CD8-positive, alpha-beta memory T cell (primary cell): ENCODE data around the gene ATP6V0C. TPM values are rescaled to one million over a fixed set of nuclear protein-coding genes. Genes with fewer than 3 reads are reported as not detected.

Source experiments
- CTCF ChIA-PET: fragments of 350-600 bp; sonication (Branson Sonifier 250); formaldehyde crosslinking; loops from one replicate; lab custom pipeline; 2021; ENCODE audit warnings: antibody characterized with exemption; lab: Charles Lee
- POLR2A ChIA-PET: fragments of 350-600 bp; sonication (Branson Sonifier 250); formaldehyde crosslinking; loops from one replicate; lab custom pipeline; 2021; ENCODE audit warnings: antibody characterized with exemption; lab: Charles Lee
- DNase-seq, 5 donors: peaks; one replicate each; pipeline versions ENCODE4 v3.0.0 to v3.0.0-alpha.2; 2020 to 2022; ENCODE audit warnings: mixed read lengths in 1 of 5
- H3K27ac ChIP-seq: one replicate; pipeline ENCODE4 v1.7.0; 2013; ENCODE audit warnings: low read depth, mild to moderate bottlenecking, low read length, moderate library complexity
- H3K27me3 ChIP-seq: 2 replicates; pipeline ENCODE4 v1.7.0; 2013; ENCODE audit warnings: low read length, mild to moderate bottlenecking; ENCODE audit not compliant: insufficient read depth, poor library complexity, severe bottlenecking
- H3K36me3 ChIP-seq: 2 replicates; pipeline ENCODE4 v1.7.0; 2013; ENCODE audit warnings: mild to moderate bottlenecking, low read length, moderate library complexity; ENCODE audit not compliant: insufficient read depth
- H3K4me1 ChIP-seq: 2 replicates; pipeline ENCODE4 v1.7.0; 2013; ENCODE audit warnings: mild to moderate bottlenecking, low read length, moderate library complexity; ENCODE audit not compliant: insufficient read depth
- H3K4me3 ChIP-seq: 2 replicates; pipeline ENCODE4 v1.7.0; 2013; ENCODE audit warnings: mild to moderate bottlenecking, low read length
- H3K9me3 ChIP-seq: 2 replicates; pipeline ENCODE4 v1.7.0; 2013; ENCODE audit warnings: mild to moderate bottlenecking, low read length
- H3K27ac Mint-ChIP-seq, 8 donors: one replicate each; pipeline ENCODE4 v1.8.0; 2020 to 2021; ENCODE audit warnings: mixed read lengths in 8 of 8, mild to moderate bottlenecking in 6 of 8, inconsistent platforms in 3 of 8, moderate library complexity in 3 of 8
- H3K27me3 Mint-ChIP-seq, 2 donors: one replicate each; pipeline ENCODE4 v1.8.0; 2020 to 2021; ENCODE audit warnings: mixed read lengths in 2 of 2, mild to moderate bottlenecking in 1 of 2, moderate library complexity in 1 of 2
- H3K36me3 Mint-ChIP-seq, 3 donors: one replicate each; pipeline ENCODE4 v1.8.0; 2020 to 2021; ENCODE audit warnings: mixed read lengths in 3 of 3, inconsistent platforms in 1 of 3, mild to moderate bottlenecking in 1 of 3
- H3K4me1 Mint-ChIP-seq, 3 donors: one replicate each; pipeline ENCODE4 v1.8.0; 2020 to 2021; ENCODE audit warnings: mixed read lengths in 3 of 3, inconsistent platforms in 1 of 3, mild to moderate bottlenecking in 1 of 3
- H3K4me3 Mint-ChIP-seq, 7 donors: one replicate each; pipeline ENCODE4 v1.8.0; 2020 to 2021; ENCODE audit warnings: mixed read lengths in 7 of 7, mild to moderate bottlenecking in 6 of 7, moderate library complexity in 4 of 7, inconsistent platforms in 2 of 7
- H3K9me3 Mint-ChIP-seq, 5 donors: one replicate each; pipeline ENCODE4 v1.8.0; 2020 to 2022; ENCODE audit warnings: mixed read lengths in 5 of 5, mild to moderate bottlenecking in 3 of 5, moderate library complexity in 2 of 5, inconsistent platforms in 1 of 5
- polyA plus RNA-seq: library from polyadenylated mRNA; unstranded; fragments of 300-500 nt; fragmentation: Illumina TruSeq; gene quantifications from one replicate; pipeline ENCODE4 v1.2.3, GENCODE V29; 2021
- total RNA-seq, 2 experiments: library from RNA; stranded (reverse); gene quantifications; one replicate each; pipeline ENCODE4 v1.2.3, GENCODE V29; 2021

ATP6V0C gene
- total and polyA plus RNA-seq, 3 experiments from 2014 or later: 101 to 157 (median 154) TPM

- ChIA-PET CTCF (interaction anchor here (1.4 to 2.9 kb wide), 2 partner anchors 11 to 20 kb away, joined by 6 to 10 read pairs; no protein-coding TSS in a partner anchor), POLR2A (interaction anchor here (0.6 to 2.3 kb wide), 6 partner anchors 19 to 1093 kb away, joined by 3 to 29 read pairs (median 4); partner anchors contain the start of genes CEMP1, ECI1 and PDPK1)
- no peaks in the 10 kb centered on the region for H3K9me3 Mint-ChIP-seq
- H3K27ac Mint-ChIP-seq: peak overlapping the region; percentile 91 to 99 (median 96)
- peaks cover 0 to 6% of the 10 kb centered on the region in 2 donors for H3K27me3 Mint-ChIP-seq
- Histone ChIP-seq H3K4me3 (peak overlapping the region; percentile 74), H3K36me3 (no peaks in the 10 kb centered on the region), H3K27ac (peak overlapping the region; percentile 86), H3K4me1 (peaks cover 41% of the 10 kb centered on the region), H3K9me3 (no peaks in the 10 kb centered on the region), H3K27me3 (no peaks in the 10 kb centered on the region)
- peak in 3 of 5 donors; percentile 19 to 67 (median 60) for DNase-seq
- peaks cover 43 to 49% (median 47%) of the 10 kb centered on the region in 3 donors for H3K4me1 Mint-ChIP-seq
- H3K36me3 Mint-ChIP-seq: peaks cover 0 to 28% (median 0%) of the 10 kb centered on the region in 3 donors
- H3K4me3 Mint-ChIP-seq: peak overlapping the region; percentile 88 to 97 (median 91)
Measured at GRCh38 chr16:2512735-2513404, 882 bp upstream of the ATP6V0C start.

GRCh38 chr16:2514333-2515179 lies 804 bp downstream of the ATP6V0C start:
- peaks cover 57% of the 10 kb centered on the region for H3K4me1 ChIP-seq
- H3K4me3 ChIP-seq: peak overlapping the region; percentile 87
- H3K36me3 ChIP-seq: peaks cover 6% of the 10 kb centered on the region
- DNase-seq: peak in 4 of 5 donors; percentile 39 to 71 (median 49)
- peak overlapping the region; percentile 86 for H3K27ac ChIP-seq
- Mint-ChIP-seq H3K36me3 (peaks cover 0 to 37% (median under 1%) of the 10 kb centered on the region in 3 donors), H3K4me1 (peaks cover 52 to 66% (median 57%) of the 10 kb centered on the region in 3 donors), H3K27ac (peak overlapping the region; percentile 92 to 99 (median 95)), H3K4me3 (peak overlapping the region; percentile 90 to 97 (median 93)), H3K9me3 (no peaks in the 10 kb centered on the region), H3K27me3 (peaks cover 0 to 6% of the 10 kb centered on the region in 2 donors)
- CTCF ChIA-PET: interaction anchor here (0.6 to 2.9 kb wide), 4 partner anchors 14 to 320 kb away, joined by 3 to 10 read pairs (median 4); partner anchors contain the start of gene PDPK1
- no peaks in the 10 kb centered on the region for H3K27me3 ChIP-seq
- POLR2A ChIA-PET: interaction anchor here (1.0 to 2.3 kb wide), 4 partner anchors 17 to 23 kb away, joined by 4 to 29 read pairs (median 8); partner anchors contain the start of genes CEMP1 and PDPK1
- H3K9me3 ChIP-seq: no peaks in the 10 kb centered on the region

- peak overlapping the region; percentile 92 to 99 (median 95) for H3K27ac Mint-ChIP-seq
- H3K27me3 Mint-ChIP-seq: peaks cover 0 to 8% of the 10 kb centered on the region in 2 donors
- peak overlapping the region; percentile 88 to 97 (median 93) for H3K4me3 Mint-ChIP-seq
Measured at GRCh38 chr16:2515180-2515851, 1.6 kb downstream of the ATP6V0C start.

GRCh38 chr16:2516391-2517240 lies 2.9 kb downstream of the ATP6V0C start:
- DNase-seq: peak in 1 of 5 donors; percentile 50
- CTCF ChIA-PET: interaction anchor here (1.6 kb wide), 1 partner anchor 15 kb away, joined by 5 read pairs; no protein-coding TSS in a partner anchor
- Mint-ChIP-seq H3K9me3 (no peaks in the 10 kb centered on the region), H3K4me3 (peak overlapping the region; percentile 88 to 97 (median 93)), H3K36me3 (peaks cover 0 to 50% (median 4%) of the 10 kb centered on the region in 3 donors), H3K27ac (peak overlapping the region; percentile 85 to 99 (median 94)), H3K4me1 (peaks cover 68 to 81% (median 71%) of the 10 kb centered on the region in 3 donors), H3K27me3 (peaks cover 0 to 11% of the 10 kb centered on the region in 2 donors)
- H3K27ac ChIP-seq: peak overlapping the region; percentile 38
- H3K36me3 ChIP-seq: peaks cover 7% of the 10 kb centered on the region
- H3K4me3 ChIP-seq: no peak overlapping the region
- peaks cover 69% of the 10 kb centered on the region for H3K4me1 ChIP-seq
- no peaks in the 10 kb centered on the region for H3K9me3 ChIP-seq
- no peaks in the 10 kb centered on the region for H3K27me3 ChIP-seq
- POLR2A ChIA-PET: interaction anchor here (1.4 to 2.1 kb wide), 2 partner anchors 16 to 21 kb away, joined by 4 to 12 read pairs; partner anchors contain the start of gene PDPK1

More at GRCh38 chr16:2515180-2515851, 1.6 kb downstream of the ATP6V0C start:
- Histone ChIP-seq H3K27ac (peak overlapping the region; percentile 86), H3K4me1 (peaks cover 61% of the 10 kb centered on the region), H3K27me3 (no peaks in the 10 kb centered on the region), H3K9me3 (no peaks in the 10 kb centered on the region), H3K4me3 (peak overlapping the region; percentile 87), H3K36me3 (peaks cover 7% of the 10 kb centered on the region)
- no peaks in the 10 kb centered on the region for H3K9me3 Mint-ChIP-seq
- ChIA-PET POLR2A (interaction anchor here (0.5 to 2.3 kb wide), 5 partner anchors 17 to 30 kb away, joined by 4 to 29 read pairs (median 6); partner anchors contain the start of genes CEMP1 and PDPK1), CTCF (interaction anchor here (1.3 to 2.9 kb wide), 4 partner anchors 14 to 320 kb away, joined by 4 to 10 read pairs (median 4); partner anchors contain the start of gene PDPK1)
- H3K36me3 Mint-ChIP-seq: peaks cover 0 to 41% (median 4%) of the 10 kb centered on the region in 3 donors
- DNase-seq: no peak
- peaks cover 58 to 71% (median 62%) of the 10 kb centered on the region in 3 donors for H3K4me1 Mint-ChIP-seq

GRCh38 chr16:2517954-2518605 lies 4.3 kb downstream of the ATP6V0C start:
- Mint-ChIP-seq H3K4me3 (peak overlapping the region in 5 of 7 donors; percentile 43 to 97 (median 88)), H3K9me3 (no peaks in the 10 kb centered on the region), H3K27ac (peak overlapping the region in 7 of 8 donors; percentile 37 to 99 (median 72)), H3K36me3 (peaks cover 0 to 55% (median 4%) of the 10 kb centered on the region in 3 donors), H3K4me1 (peaks cover 57 to 69% (median 61%) of the 10 kb centered on the region in 3 donors), H3K27me3 (peaks cover 0 to 11% of the 10 kb centered on the region in 2 donors)
- no peaks in the 10 kb centered on the region for H3K9me3 ChIP-seq
- H3K4me1 ChIP-seq: peaks cover 62% of the 10 kb centered on the region
- H3K36me3 ChIP-seq: peaks cover 8% of the 10 kb centered on the region
- no peaks in the 10 kb centered on the region for H3K27me3 ChIP-seq
- H3K4me3 ChIP-seq: no peak overlapping the region
- CTCF ChIA-PET: interaction anchor here (1.1 kb wide), 1 partner anchor 15 kb away, joined by 3 read pairs; no protein-coding TSS in a partner anchor
- no peak overlapping the region for H3K27ac ChIP-seq
- POLR2A ChIA-PET: interaction anchor here (0.6 to 3.6 kb wide), 2 partner anchors 14 to 15 kb away, joined by 3 to 65 read pairs; partner anchors contain the start of gene CEMP1
- no peak for DNase-seq
